RWPE2 (cell line): Measurements from ENCODE around the gene HSD17B8.

Experiments
- ATAC-seq: fragments of 200-7000 bp; cut with Tn5 transposase; 3 replicates; pipeline ENCODE4 v1.9.1; 2021; ENCODE audit warnings: low read depth
- DNase-seq: peaks from one replicate; pipeline ENCODE4 v3.0.0-alpha.2; 2020; ENCODE audit warnings: low spot score
- H3K27ac ChIP-seq: fragments of 450-650 bp; 2 replicates; pipeline ENCODE4 v1.5.1; 2017; ENCODE audit warnings: mild to moderate bottlenecking; ENCODE audit not compliant: poor library complexity, severe bottlenecking
- H3K27me3 ChIP-seq: fragments of 250-450 bp; sonication (Bioruptor Pico); 2 replicates; pipeline ENCODE4 v1.5.1; 2021; ENCODE audit warnings: mild to moderate bottlenecking, moderate library complexity; ENCODE audit not compliant: insufficient read depth, poor library complexity, severe bottlenecking
- H3K36me3 ChIP-seq: fragments of 250-450 bp; sonication (Bioruptor Pico); 2 replicates; pipeline ENCODE4 v1.5.1; 2020; ENCODE audit warnings: low read depth, mild to moderate bottlenecking, moderate library complexity
- H3K4me1 ChIP-seq: fragments of 250-450 bp; sonication (Bioruptor Pico); 2 replicates; pipeline ENCODE4 v1.5.1; 2021; ENCODE audit warnings: mild to moderate bottlenecking, moderate library complexity; ENCODE audit not compliant: insufficient read depth, poor library complexity, severe bottlenecking
- H3K4me3 ChIP-seq: fragments of 250-450 bp; sonication (Bioruptor Pico); 2 replicates; pipeline ENCODE4 v1.5.1; 2021; ENCODE audit warnings: mild to moderate bottlenecking, moderate library complexity; ENCODE audit not compliant: severe bottlenecking
- H3K9me3 ChIP-seq: fragments of 250-450 bp; sonication (Bioruptor Pico); 2 replicates; pipeline ENCODE4 v1.5.1; 2021; ENCODE audit warnings: mild to moderate bottlenecking, moderate library complexity; ENCODE audit not compliant: severe bottlenecking
- CTCF ChIP-seq: fragments of 450-650 bp; IDR thresholded peaks from one replicate; pipeline ENCODE4 v1.5.1; 2017; ENCODE audit warnings: mild to moderate bottlenecking, moderate library complexity; ENCODE audit not compliant: poor library complexity, severe bottlenecking

The HSD17B8 gene

GRCh38 chr6:33161354-33162331, 42.8 kb upstream of the HSD17B8 start:
- no peak overlapping the region for H3K27ac ChIP-seq
- peak; percentile 54 for DNase-seq

GRCh38 chr6:33163540-33163939, 40.9 kb upstream of the HSD17B8 start:
- Histone ChIP-seq H3K27ac (no peak overlapping the region), H3K27me3 (no peaks in the 10 kb centered on the region), H3K9me3 (no peaks in the 10 kb centered on the region), H3K4me1 (peaks cover 6% of the 10 kb centered on the region), H3K36me3 (no peaks in the 10 kb centered on the region), H3K4me3 (no peak overlapping the region)
- DNase-seq = no peak
- no peak for TF ChIP-seq CTCF
- ATAC-seq = no peak

More at GRCh38 chr6:33161354-33162331, 42.8 kb upstream of the HSD17B8 start:
- peaks cover 6% of the 10 kb centered on the region for H3K4me1 ChIP-seq
- H3K27me3 ChIP-seq = no peaks in the 10 kb centered on the region
- ATAC-seq = peak; percentile 73
- H3K4me3 ChIP-seq = peak overlapping the region; percentile 32
- no peaks in the 10 kb centered on the region for H3K36me3 ChIP-seq
- no peaks in the 10 kb centered on the region for H3K9me3 ChIP-seq
- TF ChIP-seq CTCF = peak; percentile 97

- ATAC-seq = no peak
- Histone ChIP-seq H3K9me3 (no peaks in the 10 kb centered on the region), H3K36me3 (no peaks in the 10 kb centered on the region), H3K4me1 (peaks cover 6% of the 10 kb centered on the region), H3K27ac (no peak overlapping the region), H3K4me3 (no peak overlapping the region), H3K27me3 (no peaks in the 10 kb centered on the region)
- no peak for TF ChIP-seq CTCF
- DNase-seq = no peak
Observed at GRCh38 chr6:33164176-33164575, 40.3 kb upstream of the HSD17B8 start.

GRCh38 chr6:33164665-33165373, 39.6 kb upstream of the HSD17B8 start:
- DNase-seq (no peak), ATAC-seq (no peak)
- Histone ChIP-seq H3K36me3 (no peaks in the 10 kb centered on the region), H3K4me1 (peaks cover 6% of the 10 kb centered on the region), H3K27ac (no peak overlapping the region), H3K9me3 (no peaks in the 10 kb centered on the region), H3K4me3 (no peak overlapping the region), H3K27me3 (no peaks in the 10 kb centered on the region)
- TF ChIP-seq CTCF = no peak
